IMR-90 (cell line): ENCODE measurements around the gene UPK3A.

Experiments used
- CHD1 ChIP-seq: IDR thresholded peaks from 2 replicates; pipeline ENCODE4 v1.6.1; 2012; ENCODE audit warnings: low read depth, low read length, improper control_type of control experiment
- MAFK ChIP-seq: IDR thresholded peaks from 2 replicates; pipeline ENCODE4 v1.6.1; 2012; ENCODE audit warnings: low read depth, low read length, improper control_type of control experiment
- MXI1 ChIP-seq: IDR thresholded peaks from 2 replicates; pipeline ENCODE4 v1.6.1; 2012; ENCODE audit warnings: low read depth, mild to moderate bottlenecking, low read length, moderate library complexity, borderline replicate concordance
- POLR2A ChIP-seq: IDR thresholded peaks from 2 replicates; pipeline ENCODE4 v1.6.1; 2012; ENCODE audit warnings: mild to moderate bottlenecking, low read depth, low read length
- TF ChIP-seq, protein P1 (sequence below): conservative IDR thresholded peaks from 2 replicates; pipeline ENCODE4 v1.5.1; 2012; ENCODE audit warnings: mild to moderate bottlenecking, low read depth, low read length, improper control_type of control experiment
- TF ChIP-seq, protein P2 (sequence below): fragments of 150-350 bp; IDR thresholded peaks from 2 replicates; pipeline ENCODE4 v1.6.1; 2016; ENCODE audit warnings: low read depth, mild to moderate bottlenecking, low read length, moderate library complexity, borderline replicate concordance
- TF ChIP-seq, protein P3 (sequence below): fragments of 150-350 bp; IDR thresholded peaks from 2 replicates; pipeline ENCODE4 v1.6.1; 2017; ENCODE audit warnings: mild to moderate bottlenecking, antibody characterized with exemption, low read length, low read depth

DNA sequence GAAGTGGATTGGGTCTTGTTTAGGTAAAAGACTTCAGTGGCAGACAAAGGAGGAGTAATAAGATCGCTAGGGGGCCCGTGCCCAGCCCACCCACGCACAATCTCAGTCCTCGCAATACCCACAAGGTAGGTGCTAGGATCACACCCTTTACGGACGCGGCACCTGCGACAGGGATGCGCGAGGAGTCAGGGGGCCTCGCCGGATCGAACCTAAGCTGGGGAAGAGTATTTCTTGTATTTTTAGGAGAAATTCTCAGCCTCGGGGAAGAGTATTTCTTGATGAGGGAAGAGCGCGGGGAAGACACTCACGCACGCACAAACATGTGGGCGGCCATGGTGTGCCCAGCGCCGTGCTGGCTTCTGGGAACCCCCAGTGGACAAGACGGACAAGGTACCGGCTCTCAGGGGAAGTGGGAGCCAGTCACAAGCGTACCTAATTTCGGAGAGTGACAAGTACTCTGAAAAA is 24.2 kb downstream of the UPK3A start:
- TF ChIP-seq, protein P1, sequence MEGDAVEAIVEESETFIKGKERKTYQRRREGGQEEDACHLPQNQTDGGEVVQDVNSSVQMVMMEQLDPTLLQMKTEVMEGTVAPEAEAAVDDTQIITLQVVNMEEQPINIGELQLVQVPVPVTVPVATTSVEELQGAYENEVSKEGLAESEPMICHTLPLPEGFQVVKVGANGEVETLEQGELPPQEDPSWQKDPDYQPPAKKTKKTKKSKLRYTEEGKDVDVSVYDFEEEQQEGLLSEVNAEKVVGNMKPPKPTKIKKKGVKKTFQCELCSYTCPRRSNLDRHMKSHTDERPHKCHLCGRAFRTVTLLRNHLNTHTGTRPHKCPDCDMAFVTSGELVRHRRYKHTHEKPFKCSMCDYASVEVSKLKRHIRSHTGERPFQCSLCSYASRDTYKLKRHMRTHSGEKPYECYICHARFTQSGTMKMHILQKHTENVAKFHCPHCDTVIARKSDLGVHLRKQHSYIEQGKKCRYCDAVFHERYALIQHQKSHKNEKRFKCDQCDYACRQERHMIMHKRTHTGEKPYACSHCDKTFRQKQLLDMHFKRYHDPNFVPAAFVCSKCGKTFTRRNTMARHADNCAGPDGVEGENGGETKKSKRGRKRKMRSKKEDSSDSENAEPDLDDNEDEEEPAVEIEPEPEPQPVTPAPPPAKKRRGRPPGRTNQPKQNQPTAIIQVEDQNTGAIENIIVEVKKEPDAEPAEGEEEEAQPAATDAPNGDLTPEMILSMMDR: no peak
- TF ChIP-seq POLR2A (no peak), MXI1 (no peak), CHD1 (no peak), MAFK (no peak)
- TF ChIP-seq, protein P2, sequence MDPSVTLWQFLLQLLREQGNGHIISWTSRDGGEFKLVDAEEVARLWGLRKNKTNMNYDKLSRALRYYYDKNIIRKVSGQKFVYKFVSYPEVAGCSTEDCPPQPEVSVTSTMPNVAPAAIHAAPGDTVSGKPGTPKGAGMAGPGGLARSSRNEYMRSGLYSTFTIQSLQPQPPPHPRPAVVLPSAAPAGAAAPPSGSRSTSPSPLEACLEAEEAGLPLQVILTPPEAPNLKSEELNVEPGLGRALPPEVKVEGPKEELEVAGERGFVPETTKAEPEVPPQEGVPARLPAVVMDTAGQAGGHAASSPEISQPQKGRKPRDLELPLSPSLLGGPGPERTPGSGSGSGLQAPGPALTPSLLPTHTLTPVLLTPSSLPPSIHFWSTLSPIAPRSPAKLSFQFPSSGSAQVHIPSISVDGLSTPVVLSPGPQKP: no peak
- TF ChIP-seq, protein P3, sequence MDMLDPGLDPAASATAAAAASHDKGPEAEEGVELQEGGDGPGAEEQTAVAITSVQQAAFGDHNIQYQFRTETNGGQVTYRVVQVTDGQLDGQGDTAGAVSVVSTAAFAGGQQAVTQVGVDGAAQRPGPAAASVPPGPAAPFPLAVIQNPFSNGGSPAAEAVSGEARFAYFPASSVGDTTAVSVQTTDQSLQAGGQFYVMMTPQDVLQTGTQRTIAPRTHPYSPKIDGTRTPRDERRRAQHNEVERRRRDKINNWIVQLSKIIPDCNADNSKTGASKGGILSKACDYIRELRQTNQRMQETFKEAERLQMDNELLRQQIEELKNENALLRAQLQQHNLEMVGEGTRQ: no peak
